ENCODE data around the gene PSMA5.
A peak's percentile ranks its signal among the peaks of the same experiment; 100 is the strongest.
"Not testable (repeated sequence)": the region's sequence is repeated elsewhere in the genome, so short reads cannot be mapped to it uniquely, and the experiment has no call there.

The PSMA5 gene

GRCh38 chr1:109432336-109432735 lies 6.1 kb upstream of the PSMA5 start:
- no peak for DNase-seq

- DNase-seq = no peak
Observed at GRCh38 chr1:109427171-109427467, 871 bp upstream of the PSMA5 start.

DNA sequence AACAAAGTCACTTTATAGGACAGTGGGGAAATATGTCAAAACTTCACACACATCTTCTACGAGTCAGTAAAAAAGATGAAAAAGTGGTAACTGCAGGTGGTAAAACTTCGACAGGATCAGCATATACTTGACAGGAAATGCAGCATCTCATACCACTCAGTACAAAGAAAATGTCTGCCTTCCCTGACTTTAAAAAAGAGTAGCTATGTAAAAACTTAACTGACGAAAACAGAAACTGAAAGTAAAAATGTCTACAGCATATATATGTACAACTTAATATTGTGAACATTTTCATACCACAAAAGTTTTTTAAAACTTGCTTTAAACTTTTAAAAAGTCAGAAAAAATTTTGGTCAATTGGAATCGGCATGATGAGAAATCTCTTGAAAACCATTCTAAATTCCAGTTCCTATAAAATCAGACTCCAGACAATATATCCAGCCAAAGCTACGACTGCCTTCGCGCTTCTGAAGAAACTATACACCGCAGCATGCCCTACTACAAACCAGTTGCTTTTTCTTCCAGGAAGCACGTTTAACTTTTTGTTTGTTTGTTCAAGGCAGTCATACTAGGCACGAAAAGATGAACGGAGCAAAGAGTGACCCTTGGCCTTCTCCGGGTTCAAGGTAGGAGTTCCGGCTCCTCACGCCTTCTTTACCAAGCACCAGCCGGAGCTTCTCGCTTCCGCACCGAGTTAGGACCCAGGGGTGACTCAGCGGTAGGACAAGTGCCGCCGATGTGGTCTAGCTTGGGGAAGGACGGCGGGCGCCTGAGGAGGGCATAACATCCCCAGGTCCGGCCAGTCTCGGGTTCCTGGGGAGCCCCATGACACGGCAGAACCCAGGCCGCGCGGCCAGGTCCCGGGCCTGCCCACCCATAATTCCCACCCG lies 612 bp downstream of the PSMA5 start:
- DNase-seq = peak in 3 of 4 experiments; percentile 50 to 62 (median 54)

DNA sequence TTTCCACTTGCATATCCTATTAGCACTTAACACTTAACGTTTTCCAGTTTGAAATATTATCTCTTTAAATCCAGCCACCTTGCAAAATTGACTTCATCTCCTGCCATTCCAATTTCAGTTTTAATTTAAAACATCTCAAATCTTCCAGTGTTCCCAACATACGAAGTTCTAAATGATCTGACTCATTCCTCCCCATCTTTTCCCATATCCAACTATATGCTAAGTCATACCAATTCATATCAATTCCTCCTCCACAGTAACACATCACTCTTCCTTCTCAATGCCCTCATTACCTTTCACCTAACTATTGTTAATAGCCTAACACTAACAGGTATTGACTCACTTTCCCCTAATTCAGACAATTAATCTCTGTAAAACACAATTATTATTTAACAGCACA lies 2.8 kb downstream of the PSMA5 start:
- no peak for DNase-seq

DNA sequence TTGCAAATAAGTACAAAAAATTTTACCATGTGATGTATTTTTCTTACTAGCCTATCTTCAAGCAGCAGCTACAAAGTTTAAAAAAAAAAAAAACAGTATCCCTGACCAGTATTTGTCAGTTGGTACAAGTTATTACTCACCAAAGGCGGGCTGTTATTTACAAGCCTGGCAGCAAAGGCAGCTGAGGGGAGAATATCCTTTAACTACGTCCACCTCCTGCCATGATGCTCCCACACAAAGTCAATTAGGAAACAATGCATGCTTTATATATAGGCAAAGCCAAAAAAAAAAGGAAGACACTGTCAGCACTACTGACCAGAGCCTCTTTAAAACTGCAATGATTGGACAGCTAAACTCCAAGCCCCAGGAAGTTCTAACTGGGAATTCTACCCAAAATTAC lies 13.7 kb downstream of the PSMA5 start:
- no peak for DNase-seq

GRCh38 chr1:109404838-109405237 lies 21.4 kb downstream of the PSMA5 start:
- DNase-seq = no peak

- DNase-seq = no peak
Observed at GRCh38 chr1:109402025-109402424, 24.2 kb downstream of the PSMA5 start.

DNA sequence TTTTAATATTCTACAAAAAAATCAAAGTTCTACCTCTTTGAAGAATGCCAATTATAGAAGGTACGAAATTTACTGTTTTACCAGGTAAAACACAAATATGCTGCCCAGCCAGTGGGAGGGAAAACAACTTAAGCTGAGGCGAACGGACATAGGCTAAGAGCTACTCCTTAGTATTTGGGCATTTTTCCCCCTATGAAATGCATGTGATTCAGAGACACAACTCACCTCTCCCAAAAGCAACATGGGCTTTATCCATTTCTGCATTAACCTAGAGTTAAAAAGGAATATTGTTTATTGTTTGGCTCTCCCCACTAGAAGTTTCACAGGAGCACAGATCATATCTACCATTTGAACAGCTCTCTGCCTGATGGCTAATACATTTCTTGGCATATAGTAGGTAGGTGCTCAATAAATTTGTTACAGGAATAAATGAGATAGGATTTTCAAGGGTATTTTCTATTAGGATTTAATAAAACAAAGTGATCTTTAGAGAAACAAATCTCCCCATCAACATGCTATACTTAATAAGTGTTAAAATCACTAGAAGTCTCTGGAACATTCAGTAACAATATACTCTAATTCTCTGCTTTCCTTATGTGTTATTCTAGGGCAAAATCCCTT lies 26.1 kb downstream of the PSMA5 start:
- DNase-seq = no peak

DNA sequence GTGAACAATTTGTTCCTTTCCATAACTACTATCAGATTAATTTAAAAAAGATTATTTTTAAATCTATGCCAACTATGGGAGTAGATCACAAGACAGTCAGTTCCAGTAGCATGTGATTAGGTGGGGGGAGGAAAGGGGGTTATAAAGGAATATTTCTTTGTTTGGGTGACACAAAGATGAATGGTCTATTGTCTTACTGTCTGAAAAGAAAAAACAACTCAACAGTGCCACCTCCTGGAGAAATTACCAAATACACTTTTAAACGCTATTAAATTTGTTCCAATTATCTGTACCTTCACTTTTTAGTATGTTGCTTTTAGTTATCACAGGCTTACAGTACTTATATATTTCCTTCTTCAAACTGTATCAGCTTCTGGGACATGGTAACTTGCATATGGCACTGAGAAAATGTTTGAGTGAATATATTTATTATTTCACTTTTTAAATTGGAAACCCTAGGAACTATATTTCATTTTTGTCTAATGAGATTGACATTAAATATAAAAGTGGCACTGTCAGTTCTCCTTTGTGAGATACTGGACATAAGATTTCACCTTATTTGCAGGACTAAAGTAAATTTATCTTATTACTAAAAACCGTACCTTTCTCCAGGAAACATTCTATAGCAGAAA lies 26.8 kb downstream of the PSMA5 start:
- no peak for DNase-seq

GRCh38 chr1:109398343-109399225 lies 27.7 kb downstream of the PSMA5 start:
- no peak for DNase-seq

- DNase-seq = peak; percentile 6 to 22 (median 8)
Observed at GRCh38 chr1:109397581-109398342, 28.5 kb downstream of the PSMA5 start, which contains the start of gene SORT1. Gene SORT1 (minus strand): TSS chr1:109397918. CDS start chr1:109397892, 26 bp downstream.

DNA sequence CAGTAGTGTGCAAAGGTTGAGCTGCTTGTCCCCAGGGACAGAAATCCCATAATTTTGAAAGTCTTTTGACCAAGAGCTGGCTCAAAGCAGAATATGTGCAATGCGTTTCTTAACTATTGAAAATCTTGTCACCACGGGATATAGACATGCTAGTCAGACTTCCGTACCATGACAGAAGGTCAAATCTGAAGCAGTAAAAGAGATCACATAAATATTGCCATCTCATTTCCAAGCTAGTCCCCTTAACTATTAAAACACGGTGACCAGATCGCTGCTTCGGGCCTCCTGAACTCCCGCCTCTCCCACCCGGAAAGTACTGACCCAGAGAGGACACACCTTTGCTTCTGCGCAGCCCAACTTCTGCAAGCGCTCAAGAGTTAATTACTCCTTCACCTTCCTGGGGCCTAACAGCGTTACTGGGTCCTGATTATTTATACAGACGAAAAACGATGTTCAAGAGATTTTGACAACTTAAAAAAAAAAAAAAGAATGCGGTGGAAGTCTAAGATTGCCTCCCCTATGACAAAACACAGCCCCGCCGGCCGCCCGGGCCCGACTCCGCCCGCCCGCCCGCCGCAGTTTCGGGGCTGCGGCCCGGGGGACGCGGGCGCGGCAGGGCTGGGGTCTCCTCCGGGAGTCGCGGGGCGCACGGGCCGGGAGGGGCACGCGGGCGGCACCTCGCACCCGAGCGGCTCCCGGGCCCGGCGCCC lies 29.2 kb downstream of the PSMA5 start:
- DNase-seq = no peak

GRCh38 chr1:109396513-109396839 lies 29.8 kb downstream of the PSMA5 start:
- no peak for DNase-seq

- DNase-seq = no peak
Observed at GRCh38 chr1:109395602-109396512, 30.4 kb downstream of the PSMA5 start.

DNA sequence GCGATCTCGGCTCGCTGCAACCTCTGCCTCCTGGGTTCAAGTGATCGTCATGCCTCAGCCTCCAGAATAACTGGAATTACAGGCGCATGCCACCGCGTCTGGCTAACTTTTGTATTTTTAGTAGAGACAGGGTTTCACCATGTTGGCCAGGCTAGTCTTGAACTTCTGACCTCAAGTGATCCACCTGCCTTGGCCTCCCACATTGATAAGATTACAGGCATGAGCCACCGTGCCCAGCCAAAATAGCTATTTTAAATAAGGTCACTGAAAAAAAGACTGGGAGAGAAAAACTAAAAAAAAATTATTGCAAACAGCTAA lies 31.0 kb downstream of the PSMA5 start:
- not testable (repeated sequence) for DNase-seq

GRCh38 chr1:109394591-109395281 lies 31.5 kb downstream of the PSMA5 start:
- no peak for DNase-seq

- no peak for DNase-seq
Observed at GRCh38 chr1:109393617-109394233, 32.5 kb downstream of the PSMA5 start.

DNA sequence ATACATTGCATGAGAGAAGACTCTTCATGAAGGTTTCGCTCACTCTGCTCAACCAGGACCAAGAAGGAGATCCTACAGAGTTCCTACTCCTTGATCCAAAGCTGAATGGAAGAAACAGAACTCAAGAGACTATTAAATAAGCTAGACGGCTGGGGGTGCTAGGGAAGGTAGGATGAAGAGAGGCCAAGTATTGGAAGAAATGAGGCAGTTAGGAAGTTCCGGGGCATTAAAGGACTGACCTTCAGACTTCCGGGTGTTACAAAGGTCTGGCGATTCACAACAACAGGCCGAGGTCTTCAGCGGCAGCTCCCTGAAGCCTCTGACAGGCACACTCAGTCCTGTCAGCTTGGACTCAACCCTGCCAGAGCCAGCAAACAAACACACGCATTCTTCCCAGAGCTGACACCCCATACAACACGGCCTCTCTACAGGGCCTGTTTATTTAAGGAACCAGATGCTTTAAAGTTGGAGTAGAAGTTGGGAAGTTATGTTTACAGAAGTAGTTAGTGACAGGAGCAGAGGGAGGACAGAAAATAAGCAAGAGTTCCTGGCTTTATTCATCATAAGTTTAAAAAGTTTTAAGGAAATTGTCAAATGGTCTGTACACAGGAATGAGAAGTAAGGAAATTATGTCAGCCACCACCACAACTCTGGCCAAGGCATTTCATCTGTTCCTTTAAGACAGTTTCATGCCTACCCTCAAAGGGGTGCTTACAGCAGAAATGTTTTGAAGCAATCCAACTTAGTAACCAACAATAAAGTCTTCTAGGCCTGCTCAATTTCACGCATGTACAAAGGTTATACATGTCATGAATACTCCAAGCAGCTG lies 33.2 kb downstream of the PSMA5 start:
- no peak for DNase-seq
